GM19372 (cell line): ENCODE results near the gene RLF.

Experiments
- ATAC-seq: cut with Tn5 transposase; IDR thresholded peaks from one replicate; pipeline ENCODE4 v1.9.1; 2021; ENCODE audit warnings: mild to moderate bottlenecking, low read depth, moderate library complexity; ENCODE audit not compliant: unreplicated experiment

RLF gene, protein sequence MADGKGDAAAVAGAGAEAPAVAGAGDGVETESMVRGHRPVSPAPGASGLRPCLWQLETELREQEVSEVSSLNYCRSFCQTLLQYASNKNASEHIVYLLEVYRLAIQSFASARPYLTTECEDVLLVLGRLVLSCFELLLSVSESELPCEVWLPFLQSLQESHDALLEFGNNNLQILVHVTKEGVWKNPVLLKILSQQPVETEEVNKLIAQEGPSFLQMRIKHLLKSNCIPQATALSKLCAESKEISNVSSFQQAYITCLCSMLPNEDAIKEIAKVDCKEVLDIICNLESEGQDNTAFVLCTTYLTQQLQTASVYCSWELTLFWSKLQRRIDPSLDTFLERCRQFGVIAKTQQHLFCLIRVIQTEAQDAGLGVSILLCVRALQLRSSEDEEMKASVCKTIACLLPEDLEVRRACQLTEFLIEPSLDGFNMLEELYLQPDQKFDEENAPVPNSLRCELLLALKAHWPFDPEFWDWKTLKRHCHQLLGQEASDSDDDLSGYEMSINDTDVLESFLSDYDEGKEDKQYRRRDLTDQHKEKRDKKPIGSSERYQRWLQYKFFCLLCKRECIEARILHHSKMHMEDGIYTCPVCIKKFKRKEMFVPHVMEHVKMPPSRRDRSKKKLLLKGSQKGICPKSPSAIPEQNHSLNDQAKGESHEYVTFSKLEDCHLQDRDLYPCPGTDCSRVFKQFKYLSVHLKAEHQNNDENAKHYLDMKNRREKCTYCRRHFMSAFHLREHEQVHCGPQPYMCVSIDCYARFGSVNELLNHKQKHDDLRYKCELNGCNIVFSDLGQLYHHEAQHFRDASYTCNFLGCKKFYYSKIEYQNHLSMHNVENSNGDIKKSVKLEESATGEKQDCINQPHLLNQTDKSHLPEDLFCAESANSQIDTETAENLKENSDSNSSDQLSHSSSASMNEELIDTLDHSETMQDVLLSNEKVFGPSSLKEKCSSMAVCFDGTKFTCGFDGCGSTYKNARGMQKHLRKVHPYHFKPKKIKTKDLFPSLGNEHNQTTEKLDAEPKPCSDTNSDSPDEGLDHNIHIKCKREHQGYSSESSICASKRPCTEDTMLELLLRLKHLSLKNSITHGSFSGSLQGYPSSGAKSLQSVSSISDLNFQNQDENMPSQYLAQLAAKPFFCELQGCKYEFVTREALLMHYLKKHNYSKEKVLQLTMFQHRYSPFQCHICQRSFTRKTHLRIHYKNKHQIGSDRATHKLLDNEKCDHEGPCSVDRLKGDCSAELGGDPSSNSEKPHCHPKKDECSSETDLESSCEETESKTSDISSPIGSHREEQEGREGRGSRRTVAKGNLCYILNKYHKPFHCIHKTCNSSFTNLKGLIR (N-terminal part only)

DNA sequence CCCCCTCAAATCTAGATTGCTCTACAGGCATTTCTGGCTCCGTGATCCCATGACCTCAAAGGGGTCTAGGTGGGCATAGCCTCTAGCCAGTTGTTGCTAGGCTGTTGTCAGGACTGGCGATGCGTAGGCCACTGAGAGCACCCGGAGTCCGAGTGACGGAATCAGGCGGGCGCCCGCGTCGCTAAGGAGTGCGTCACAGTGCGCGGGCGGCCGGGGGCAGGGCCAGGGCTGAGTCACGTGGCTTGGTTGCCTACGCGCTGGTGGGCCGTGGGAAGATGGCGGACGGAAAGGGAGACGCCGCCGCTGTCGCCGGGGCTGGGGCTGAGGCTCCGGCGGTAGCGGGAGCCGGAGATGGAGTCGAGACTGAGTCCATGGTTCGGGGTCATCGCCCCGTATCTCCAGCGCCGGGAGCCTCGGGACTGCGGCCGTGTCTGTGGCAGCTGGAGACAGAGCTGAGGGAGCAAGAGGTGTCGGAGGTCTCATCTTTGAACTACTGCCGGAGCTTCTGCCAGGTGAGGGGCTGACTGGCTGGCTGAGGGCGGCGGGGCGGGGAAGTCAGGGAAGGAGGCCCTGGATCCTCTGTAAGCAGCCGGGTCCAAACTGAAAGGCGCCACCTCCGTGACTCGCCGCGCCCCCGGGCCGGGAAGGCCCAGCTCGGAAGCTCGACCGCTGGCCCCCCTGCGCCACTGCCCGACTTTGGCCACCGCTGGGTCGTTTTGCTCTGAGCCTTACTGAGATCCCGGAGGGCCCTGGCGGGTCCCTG, at the start of gene RLF:
TSS of gene RLF (plus strand) at position 263 of the 763 bp plus-strand sequence. CDS start at position 276, 13 bp downstream.
- peak; percentile 93 for ATAC-seq

DNA sequence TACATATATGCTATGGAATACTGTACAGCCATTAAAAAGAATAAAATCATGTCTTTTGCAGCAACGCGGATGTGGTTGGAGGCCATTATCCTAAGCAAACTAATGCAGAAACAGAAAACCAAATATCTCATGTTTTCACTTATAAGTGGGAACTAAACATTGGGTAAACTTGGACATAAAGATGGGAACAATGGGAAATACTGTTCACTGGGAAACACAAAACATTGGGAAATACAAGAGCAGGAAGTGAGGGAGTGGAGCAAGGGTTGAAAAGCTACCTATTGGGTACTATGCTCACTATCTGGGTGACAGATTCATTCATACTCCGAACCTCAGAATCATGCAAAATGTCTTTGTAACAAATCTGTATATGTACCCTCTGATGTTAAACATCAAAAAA, 46.8 kb upstream of the RLF start:
- no peak for ATAC-seq

DNA sequence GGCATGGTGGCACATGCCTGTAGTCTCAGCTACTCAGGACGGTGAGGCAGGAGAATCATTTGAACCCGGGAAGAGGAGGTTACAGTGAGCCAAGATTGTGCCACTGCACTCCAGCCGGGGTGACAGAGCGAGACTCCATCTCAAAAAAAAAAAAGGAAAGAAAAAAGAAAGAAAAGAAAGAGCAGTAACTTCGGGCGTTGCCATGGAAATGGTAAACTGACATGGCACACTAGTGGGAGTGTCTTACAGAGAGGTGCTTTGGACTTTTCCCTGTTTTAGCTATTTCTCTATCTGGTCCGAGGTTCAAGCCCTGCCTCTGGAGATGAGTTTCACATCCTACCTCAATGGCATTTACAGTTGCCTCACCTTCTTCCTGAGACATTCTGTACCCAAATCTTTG, 41.1 kb upstream of the RLF start:
- no peak for ATAC-seq

DNA sequence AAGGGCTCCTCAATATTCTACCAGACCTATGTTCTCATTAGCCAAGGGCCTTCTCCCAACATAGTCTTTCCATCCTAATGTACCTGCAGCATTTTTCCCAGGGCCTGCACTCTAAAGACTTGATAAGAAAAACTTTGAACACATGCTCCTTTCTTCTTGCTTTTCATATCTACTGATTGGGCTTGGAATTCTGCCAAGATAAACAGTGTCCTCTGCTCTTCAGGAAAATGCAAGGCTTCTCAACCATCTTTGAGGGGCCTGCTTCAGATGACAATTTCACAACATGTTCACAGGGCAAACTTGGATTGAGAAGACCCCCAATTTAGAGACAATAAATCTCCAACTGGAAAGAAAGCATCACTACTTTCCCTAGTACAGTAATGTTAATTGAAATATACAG, 38.3 kb upstream of the RLF start:
- no peak for ATAC-seq

DNA sequence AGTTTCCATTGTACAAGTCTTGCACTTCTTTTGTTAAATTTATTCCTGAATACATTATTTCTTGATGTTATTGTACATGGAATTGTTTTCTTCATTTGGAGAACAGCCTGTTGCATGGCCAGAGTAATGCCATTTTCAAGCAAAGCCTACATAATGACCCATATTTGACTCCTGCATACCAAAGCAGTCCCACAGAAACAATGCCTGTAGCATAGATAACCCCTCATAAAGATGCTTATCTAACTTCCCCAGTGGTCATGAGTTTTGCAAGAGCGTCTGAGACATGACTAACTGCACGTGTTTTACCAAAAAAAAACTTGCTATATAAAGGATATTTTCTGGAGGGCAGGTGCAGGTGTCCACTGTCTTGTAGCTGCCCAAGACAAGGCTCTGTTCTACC, 30.3 kb upstream of the RLF start:
- no peak for ATAC-seq

DNA sequence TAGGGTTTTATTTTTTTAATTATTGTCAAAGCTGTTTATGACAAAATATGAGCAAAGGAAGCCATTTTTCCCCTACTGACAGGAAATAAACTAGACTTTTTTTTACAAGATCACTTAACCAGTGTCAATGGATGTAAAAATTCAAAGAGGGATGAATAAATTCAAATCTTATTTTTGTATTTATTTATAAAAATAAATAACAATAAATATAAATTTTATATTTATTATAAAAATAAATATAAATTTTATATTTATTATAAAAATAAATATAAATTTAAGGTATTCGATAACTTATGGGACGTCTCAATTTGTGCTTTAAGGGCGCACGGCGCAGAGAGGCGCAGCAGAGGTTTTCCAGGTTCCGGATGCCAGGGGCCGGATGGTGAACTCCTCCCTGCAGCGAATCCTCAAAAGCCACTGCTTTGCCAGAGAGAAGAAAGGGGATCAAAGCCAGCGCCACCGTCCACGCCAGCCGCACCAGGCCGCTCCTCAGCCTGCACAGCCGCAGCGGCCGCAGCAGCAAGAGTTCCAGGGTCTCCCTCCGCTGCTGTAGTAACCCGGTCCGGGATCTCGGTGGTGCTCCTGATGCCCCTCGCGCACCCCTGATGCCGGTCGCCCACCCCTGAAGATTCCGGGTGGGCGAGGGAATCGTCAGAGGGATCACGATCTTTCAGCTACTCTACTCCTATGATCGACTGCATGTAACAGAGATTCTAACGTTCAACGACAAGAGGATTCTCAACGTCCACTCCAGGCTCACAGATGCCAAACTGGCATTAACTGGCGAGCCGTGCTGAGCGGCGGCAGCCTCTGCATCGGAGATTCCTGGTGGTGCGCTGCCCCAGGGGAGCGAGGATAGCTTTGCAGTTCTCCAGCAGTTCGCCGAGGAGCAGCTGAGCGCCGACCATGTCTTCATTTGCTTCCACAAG, 28.5 kb upstream of the RLF start:
- no peak for ATAC-seq

DNA sequence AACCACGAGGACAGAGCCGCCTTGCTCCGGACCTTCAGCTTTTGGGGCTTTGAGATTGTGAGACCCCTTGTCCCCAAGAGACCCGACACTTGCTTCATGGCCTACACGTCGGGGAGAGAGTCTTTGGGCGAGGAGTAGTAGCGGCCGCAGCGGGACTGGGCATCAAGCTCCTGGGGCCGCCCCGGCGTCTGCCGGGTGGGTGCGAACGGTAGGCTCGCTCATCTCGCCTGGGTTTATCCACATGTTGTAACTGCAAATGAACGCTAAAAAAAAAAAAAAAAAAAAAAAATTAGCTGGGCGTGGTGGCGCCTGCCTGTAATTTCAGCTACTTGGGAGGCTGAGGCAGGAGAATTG, 27.9 kb upstream of the RLF start:
- no peak for ATAC-seq

DNA sequence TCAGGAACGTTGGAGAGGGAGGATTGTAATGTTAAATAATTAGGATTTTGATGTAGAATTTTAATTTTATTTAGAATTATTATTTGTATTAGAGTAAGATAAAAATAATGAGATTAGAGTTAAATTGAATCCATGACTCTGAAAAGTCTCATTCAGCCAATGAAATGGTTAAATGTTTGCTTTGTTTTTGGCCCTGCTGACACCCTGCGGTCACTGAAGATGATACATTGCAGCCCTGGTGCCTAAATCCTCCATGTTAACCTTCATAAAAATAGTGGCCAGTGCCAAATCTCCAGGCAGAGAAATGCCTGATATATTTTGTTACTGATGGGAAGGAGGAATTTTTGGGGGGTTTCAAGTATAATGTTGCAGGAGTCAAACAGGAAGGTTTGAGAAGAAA, 27.3 kb upstream of the RLF start:
- ATAC-seq: no peak

DNA sequence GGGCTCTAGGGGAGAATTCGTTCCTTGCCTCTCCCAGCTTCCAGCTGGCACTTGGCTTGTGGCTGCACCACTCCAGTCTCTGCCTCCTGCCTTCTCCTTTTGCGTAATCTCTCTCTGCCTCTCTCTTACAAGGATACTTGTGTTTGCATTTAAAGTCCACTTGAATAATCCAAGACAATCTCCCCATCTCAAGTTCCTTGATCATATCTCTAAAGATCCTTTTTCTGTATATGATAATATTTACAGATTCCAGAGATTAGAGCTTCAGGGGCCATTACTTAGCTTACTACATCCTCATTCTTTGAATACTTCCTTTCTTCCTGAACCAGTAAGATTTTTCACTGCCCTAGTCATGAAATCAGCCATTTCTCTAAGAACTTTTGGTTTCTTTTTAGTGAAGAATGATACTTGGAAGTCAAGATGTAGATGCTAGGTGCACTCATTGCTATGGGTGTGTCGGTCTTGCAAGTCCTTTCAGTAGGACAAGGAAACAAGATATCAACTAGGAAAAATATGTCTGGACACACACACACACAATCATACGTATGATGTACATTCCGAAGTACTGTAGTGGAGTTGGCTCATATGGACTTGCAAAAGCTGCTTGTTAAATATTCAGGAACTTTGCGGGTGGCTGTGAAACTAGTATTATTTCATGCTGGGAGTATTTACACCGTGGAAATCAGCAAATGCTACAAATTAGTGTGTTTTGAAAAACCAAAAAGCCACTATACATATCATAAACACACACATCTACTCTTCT, 20.8 kb upstream of the RLF start:
- ATAC-seq: no peak

DNA sequence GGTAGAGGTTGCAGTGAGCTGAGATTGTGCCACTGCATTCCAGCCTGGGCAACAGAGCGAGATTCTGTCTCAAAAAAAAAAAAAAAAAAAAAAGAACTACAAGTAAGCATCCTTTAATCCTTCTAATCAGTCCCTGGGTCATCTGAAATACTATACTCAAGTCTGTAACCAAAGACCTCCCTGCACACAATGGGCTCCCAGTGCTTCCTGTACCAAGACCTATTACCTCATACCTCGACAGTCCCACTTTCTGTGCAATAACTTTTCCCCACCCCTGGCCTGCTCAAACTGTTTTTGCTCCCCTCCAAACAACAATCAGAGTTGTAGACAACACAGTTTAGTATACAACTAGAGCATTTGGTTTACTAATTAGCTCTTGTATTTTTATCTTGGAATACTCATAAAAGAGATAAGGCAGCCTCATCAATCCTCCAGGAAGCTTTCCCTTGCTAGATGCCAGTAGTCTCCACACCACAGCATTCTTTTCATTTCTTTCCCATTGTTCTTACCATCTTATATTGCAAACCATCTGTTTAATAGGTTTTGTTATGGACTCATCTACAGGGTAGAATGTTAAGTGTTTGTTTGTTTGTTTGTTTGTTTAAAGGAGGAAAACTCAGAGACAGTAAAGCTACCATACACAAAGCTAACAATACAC, 19.2 kb upstream of the RLF start:
- ATAC-seq: no peak

DNA sequence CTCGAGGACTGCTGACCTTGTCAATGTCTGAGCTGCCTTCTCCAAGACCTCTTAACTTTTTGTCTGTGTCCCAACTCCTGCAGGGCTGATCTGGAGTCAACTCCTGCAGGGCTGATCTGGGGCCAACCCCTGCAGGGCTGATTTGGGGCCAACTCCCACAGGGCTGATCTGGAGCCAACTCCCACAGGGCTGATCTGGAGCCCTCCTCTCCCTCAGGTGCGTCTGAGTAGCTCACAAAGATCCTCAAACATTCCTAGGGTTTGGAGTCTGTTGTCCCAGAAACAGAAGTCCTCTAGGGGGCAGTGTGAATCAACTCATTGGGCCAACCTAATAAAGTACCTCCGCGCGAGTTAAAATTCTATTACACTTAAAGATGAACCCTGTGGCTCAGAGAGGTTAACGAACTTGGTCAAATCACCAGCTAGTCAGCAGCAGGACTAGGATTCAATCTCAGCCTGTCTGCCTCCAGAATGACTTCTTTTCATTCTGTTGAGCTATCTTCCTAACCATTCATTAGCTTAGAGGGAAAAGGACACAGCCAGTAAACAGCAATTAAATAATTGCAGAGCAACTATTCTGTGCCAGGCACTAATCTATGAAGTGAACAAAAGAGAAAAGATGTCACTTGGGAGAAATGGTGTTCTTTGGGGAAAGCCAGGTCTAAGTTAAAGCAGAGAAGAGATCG, 17.2 kb upstream of the RLF start:
- ATAC-seq: no peak

DNA sequence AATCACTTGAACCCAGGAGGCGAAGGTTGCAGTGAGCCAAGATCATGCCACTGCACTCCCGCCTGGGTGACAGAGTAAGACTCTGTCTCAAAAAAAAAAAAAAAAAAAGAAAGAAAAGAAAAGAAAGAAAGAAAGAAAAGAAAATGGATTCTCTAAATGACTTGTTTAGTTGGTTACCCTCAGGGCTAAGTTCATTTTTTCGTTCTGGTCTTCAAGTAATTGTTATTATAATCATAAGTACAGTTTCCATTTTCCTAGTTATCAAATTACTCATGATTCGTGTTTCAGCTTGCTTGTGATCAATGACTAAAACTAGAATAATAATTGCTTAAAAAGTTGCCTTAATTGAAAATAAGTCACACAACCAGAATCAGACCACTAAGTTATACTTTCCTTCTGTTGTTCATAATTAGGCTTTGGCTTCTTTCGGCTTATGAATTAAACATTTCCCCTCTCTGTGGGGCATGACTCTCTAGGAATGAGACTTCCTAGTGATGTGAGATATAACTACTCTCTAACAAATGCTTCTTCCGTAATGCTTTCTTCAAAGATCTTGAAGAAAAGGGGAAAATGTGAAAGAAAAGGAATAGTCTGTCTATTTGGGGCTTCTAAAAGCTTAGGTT, 9.6 kb upstream of the RLF start:
- no peak for ATAC-seq

DNA sequence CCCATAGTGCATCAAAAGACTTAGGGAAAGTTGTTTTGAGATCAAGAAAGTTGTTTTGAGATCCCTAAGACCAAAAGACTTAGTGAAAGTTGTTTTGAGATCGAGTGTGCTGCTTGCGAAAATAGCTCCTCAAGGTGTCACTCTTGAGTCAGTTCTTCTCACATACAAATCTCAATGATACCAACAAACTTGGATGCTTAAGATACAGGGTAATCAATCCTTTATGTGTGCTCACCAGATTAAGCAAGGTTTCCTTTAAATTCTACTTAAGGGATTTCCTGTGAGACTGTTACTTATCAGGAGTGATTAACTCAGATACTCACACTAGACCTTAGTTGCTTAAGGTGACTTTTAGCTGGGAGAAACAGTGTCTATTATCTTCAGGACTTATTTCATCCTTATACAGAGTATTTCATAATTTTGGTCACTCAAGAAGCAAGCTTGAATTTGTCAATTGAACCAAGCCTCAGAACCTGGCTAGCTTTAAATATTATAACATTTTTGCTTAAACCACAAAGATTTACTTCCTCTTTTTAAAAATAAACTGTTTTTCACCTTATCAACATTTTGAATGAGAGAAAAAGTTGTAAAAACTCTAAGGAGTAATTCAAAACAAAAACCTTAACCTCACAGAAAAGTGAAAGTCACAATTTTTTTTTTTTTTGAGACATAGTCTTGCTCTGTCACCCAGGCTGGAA, 8.0 kb upstream of the RLF start:
- no peak for ATAC-seq

DNA sequence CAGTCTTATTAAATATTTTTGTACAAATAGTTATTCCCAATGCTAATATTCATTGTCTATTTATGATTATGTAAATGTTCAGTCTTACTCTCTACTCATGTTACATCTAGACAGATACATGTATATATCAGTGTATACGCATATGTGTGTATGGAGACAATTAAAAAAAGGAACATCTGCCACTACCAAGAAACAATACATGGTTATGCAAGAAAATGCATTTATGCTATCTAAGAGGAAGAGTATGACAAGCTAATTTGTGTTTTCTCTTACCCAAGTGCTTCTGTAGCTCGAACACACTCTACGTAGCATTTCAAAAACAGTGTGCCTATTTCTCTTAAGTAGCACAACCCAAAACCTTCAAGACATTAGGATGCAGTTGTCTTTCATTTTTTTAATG, 6.1 kb upstream of the RLF start:
- no peak for ATAC-seq

DNA sequence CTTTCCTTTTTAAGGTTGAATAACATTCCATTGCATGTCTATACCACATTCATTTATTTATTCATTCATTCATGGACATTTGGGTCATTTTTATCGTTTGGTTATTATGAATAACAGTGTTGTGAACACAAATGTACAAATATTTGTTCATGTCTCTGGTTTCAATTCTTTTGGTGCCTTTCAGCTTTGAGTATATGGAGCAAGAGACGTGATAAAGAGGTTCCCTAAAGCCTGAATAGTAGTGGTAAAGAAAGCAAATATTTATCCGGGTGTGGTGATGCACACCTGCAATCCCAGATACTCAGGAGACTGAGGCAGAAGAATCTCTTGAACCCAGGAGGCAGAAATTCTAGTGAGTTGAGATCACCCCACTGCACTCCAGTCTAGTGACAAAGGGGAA, 5.3 kb upstream of the RLF start:
- no peak for ATAC-seq

DNA sequence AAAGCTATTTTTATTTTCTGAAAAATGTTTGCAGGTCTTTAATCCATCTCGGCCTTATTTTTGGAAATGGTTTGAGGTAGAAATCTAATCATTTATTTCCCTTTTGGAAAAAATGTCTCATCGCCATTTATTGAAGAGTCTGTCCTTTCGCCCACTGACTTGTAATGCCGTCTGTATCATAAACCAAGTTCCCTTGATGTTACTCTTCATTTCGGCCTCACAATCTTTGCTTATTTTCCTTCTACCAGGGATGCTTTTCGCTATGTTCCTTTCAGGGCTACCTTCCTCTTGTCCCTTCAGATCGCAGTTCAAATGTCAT, 422 bp upstream of the RLF start:
- no peak for ATAC-seq
